Frontal cortex (tissue), 4 donors: ENCODE measurements around the gene PTBP3. TPM values are rescaled to one million over a fixed set of nuclear protein-coding genes. Genes with fewer than 3 reads are reported as not detected.
"Not testable (repeated sequence)": the region's sequence is repeated elsewhere in the genome, so short reads cannot be mapped to it uniquely, and the experiment has no call there.

ENCODE experiments used
- DNase-seq, 2 donors: peaks; one replicate each; pipeline ENCODE4 v3.0.0; 2012; ENCODE audit warnings: low spot score in 2 of 2
- FAIRE-seq: peaks from 2 replicates; lab custom pipeline; 2012; peaks lifted over from hg19 to GRCh38; lab: Jason Lieb, UNC
- total RNA-seq: library from RNA; depleted of rRNA; stranded (reverse); fragments of >200 nt; gene quantifications from one replicate; pipeline ENCODE4 v1.2.3, GENCODE V29; 2014
- donor health status: control.
- donor health status: control.
- donor health status: control.

Gene PTBP3
- total RNA-seq, 1 donor from 2014 or later = 39.5 TPM

GRCh38 chr9:112325600-112325999, 7.8 kb downstream of the PTBP3 start:
- no peak for FAIRE-seq
- no peak for DNase-seq

GRCh38 chr9:112325127-112325526, 8.3 kb downstream of the PTBP3 start:
- FAIRE-seq (no peak), DNase-seq (no peak)

DNA sequence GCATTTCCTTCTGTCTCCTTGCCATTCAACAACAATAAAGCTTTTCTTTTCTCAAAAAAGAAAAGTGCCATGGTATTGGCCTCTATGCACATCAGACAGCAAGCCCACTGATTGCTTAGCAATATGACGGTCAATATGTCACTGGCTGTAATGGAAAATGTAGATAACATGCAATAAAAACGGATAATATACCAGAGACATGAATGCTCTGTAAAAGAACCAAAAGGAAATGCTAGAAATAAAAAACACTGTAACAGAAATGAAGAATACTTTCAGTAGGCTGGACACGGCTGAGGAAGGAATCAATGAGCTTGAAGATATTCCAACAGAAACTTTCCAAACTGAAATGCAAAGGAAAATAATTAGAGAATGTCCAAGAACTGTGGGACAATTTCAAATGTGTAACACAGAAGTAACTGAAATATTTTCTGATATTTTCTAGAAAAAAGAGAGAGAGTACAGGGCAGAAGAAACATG, 10.0 kb downstream of the PTBP3 start:
- DNase-seq (no peak), FAIRE-seq (no peak)

DNA sequence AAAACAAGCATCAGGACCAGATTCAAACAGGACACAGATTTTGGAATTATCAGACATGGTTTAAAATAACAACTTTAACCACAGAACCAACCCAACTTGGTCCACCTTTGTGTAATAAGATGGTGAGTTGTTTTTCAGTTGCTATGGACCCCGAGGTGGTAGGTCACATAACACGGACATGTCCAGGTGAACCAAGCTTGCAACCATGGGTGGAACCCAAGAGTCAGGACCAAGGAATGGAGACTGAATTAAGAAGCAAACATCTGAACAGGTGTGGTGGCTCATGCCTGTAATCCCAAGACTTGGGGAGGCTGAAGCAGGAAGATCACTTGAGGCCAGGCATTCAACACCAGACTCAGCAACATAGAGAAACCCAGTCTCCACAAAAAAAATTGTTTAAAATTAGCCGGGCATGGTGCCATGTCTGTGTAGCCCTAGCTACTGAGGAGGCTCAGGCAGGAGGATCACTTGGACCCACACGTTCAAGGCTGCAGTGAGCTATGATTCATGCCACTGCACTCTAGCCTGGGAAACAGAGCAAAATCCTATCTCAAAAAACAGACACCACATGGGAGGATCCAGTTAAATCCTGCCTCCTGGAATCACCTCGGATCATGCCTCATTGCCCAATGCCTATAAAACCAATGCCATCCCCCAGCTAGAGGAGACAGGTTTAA, 10.6 kb downstream of the PTBP3 start:
- DNase-seq = no peak
- no peak for FAIRE-seq

DNA sequence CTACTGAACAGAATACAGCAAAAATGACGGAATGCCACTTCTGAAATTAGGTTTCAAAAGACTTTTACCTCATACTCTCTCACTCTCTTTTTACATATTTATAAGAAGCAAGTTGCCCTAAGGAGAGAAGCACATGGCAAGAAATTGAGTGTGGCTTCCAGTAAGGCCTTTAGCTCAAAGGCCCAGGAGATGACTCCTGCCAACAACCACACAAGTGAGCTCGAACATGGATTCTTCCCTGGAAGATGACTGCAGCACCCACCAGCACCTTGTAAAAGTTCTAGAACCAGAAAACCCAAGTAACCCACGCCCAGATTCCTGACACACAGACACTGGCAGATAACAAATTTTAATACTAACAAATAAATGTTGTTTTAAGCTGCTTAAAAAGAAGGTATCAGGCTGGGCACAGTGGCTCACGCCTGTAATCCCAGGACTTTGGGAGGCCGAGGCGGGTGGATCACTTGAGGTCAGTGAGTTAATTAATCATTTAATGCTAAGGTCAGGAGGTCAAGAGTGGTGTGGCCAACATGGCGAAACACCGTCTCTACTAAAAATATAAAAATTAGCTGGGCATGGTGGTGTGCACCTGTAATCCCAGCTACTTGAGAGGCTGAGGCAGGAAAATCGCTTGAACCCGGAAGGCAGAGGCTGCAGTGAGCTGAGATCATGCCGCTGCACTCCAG, 17.0 kb downstream of the PTBP3 start:
- no peak for FAIRE-seq
- DNase-seq = no peak

DNA sequence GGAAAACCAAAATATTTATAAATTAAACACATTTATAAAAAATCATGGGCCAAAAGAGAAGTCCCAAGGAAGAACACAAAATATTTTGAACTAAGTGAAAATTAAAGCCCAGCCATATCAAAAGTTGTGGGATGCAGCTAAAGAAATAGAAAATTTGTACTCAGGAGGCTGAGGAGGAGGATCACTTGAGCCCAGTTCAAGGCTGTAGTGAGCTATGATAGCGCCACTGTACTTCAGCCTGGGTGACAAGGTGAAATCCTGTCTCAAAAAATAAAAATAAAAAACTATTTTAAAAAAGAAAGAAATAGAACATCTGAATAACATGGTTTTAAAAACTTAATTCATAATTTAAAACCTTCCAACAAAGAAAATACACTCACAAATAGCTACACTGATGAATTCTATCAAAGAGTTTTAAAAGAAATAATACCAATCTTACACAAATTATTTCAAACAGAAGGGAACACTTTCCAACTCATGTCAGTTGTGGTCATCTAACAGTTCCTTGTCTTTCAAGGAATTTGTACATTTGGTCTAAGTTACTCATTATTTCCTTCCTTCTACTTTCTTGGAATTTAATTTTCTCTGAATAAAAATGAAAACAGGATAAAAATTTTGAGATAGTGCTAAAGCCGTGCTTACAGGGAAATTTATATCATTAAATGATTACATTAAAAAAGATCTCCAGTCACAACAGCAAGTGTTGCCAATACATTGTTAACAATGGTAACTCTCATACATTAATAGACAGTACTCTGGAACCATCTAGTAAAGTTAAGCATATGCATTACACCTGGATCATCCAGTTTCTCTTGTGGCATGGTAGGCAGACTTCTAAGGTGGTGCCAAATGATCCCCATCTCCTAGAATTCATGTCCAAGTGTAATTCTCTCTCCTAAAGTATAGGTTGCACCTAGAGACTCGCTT, 17.8 kb downstream of the PTBP3 start:
- no peak for DNase-seq
- FAIRE-seq = no peak

GRCh38 chr9:112312139-112312538, 21.3 kb downstream of the PTBP3 start:
- DNase-seq (no peak), FAIRE-seq (no peak)

GRCh38 chr9:112311497-112311896, 21.9 kb downstream of the PTBP3 start:
- FAIRE-seq (no peak), DNase-seq (no peak)

GRCh38 chr9:112310826-112311225, 22.6 kb downstream of the PTBP3 start:
- DNase-seq = no peak

GRCh38 chr9:112308588-112308987, 24.8 kb downstream of the PTBP3 start:
- DNase-seq (no peak), FAIRE-seq (no peak)

More at GRCh38 chr9:112310826-112311225, 22.6 kb downstream of the PTBP3 start:
- no peak for FAIRE-seq

GRCh38 chr9:112301420-112301819, 32.0 kb downstream of the PTBP3 start:
- FAIRE-seq = no peak
- DNase-seq = no peak

- FAIRE-seq = no peak
These were observed 33.9 kb downstream of the PTBP3 start for GRCh38 chr9:112299514-112299913.

GRCh38 chr9:112296929-112297328, 36.5 kb downstream of the PTBP3 start:
- FAIRE-seq (no peak), DNase-seq (no peak)

More at GRCh38 chr9:112299514-112299913, 33.9 kb downstream of the PTBP3 start:
- no peak for DNase-seq

DNA sequence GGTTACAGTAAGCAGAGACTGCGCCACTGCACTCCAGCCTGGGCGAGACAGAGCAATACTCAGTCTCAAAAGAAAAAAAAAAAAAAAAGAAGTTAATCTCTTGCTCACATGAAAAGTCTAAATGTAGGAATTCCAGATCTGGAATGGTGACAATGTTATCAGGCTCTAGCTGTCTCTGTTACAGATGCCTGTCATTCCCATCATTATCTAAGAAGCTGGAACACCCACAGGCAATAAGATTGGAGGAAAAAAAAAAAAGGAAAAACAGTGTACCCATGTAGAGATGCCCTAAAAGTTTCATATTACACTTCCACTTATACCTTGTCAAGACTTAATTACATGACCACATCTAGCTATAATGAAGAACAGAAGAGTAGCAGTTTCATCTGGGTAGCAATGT, 38.2 kb downstream of the PTBP3 start:
- DNase-seq = no peak
- FAIRE-seq = no peak

DNA sequence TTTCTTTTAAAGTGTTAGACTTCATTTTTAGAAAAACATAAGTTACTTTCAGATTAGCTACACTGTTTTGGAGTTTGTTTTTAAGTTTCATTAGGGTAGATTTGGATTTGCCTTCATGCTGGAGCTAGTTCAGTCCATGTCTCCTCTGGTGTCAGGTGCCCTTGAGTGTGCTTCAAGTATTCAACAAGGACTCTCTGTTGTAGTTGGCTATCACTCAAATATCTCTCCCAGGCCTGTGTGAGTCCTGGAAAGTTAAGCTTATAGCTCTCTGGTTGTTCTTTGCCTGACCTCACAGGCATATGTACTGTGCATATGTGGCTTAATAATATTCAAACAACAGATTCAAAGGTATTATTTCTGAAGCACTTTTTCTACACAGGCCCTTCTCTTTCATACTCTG, 45.4 kb downstream of the PTBP3 start:
- FAIRE-seq = no peak
- no peak for DNase-seq

DNA sequence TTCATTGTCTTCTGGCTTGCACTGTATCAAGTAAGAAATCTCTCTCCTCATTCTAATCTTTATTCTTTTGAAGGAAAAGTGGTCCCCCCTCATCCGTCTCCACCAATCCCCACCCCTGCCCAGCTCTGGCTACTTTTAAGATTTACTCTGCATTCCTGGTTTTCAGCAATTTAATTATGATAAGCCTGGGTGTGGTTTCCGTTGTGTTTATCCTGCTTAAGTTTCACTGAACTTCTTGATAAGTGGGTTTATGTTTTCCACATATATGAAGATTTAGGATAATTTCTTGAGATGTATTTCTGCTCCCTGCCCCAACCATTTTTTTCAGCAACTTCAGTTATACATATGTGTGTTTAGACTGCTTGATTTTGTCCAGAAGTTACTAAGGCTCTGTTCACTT, 46.5 kb downstream of the PTBP3 start:
- no peak for FAIRE-seq

GRCh38 chr9:112285056-112285455, 48.4 kb downstream of the PTBP3 start:
- DNase-seq = no peak
- no peak for FAIRE-seq

More for the DNA sequence above, 46.5 kb downstream of the PTBP3 start:
- DNase-seq = no peak

DNA sequence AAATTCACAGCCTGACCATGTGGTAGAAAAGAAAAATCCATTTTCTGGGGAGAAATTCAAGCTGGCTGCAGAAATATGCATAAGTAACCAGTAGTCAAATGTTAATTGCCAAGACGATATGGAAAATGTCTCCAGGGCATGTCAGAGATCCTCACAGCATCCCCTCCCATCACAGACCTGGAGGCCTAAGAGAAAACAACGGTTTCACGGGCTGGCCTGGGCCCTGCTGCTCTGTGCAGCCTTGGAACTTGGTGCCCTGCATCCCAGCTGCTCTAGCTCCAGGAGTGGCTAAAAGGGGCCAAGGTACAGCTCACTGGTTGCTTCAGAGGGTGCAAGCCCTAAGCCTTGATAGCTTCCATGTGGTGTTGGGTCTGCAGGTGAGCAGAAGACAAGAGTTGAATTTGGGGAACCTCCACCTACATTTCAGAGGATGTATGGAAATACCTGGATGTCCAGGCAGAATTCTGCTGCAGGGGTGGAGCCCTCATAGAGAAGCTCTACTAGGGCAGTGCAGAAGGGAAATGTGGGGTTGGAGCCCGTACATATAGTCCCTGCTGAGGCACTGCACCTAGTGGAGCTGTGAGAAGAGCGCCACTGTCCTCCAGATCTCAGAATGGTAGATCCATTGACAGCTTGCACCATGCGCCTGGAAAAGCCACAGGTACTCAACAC, 49.7 kb downstream of the PTBP3 start:
- DNase-seq (no peak), FAIRE-seq (no peak)

- DNase-seq, FAIRE-seq: not testable (repeated sequence)
These were observed 50.6 kb downstream of the PTBP3 start for GRCh38 chr9:112282841-112283240.

DNA sequence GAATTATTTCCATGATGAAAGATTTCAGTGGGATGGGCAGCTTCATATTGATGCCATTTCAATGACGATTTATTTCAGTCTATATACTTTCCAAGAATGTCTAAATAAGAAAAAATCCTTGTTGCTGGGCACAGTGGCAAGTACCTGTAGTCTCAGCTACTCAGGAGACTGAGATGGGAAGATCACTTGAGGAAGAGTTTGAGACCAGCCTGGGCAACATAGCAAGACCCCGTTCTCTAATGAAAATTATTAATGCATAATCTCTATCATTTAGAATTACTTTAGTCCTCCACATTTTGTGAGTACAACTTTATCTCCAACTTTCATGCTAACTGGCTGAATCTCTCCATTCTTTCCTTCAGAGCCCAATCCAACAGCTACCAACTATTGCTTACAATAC, 52.5 kb downstream of the PTBP3 start:
- DNase-seq (no peak), FAIRE-seq (no peak)
